ENCODE results near the gene ZNF554.

The ZNF554 gene

GRCh38 chr19:2777952-2778683 is 41.5 kb upstream of the ZNF554 start:
- no peak for TF ChIP-seq CTCF (conservative IDR thresholded peaks at IDR 0.05)
- no peak overlapping the region for H3K27ac ChIP-seq

GRCh38 chr19:2779121-2779740 is 40.4 kb upstream of the ZNF554 start:
- no peak overlapping the region for H3K27ac ChIP-seq
- no peak for TF ChIP-seq CTCF (conservative IDR thresholded peaks at IDR 0.05)

GRCh38 chr19:2780284-2780683 is 39.4 kb upstream of the ZNF554 start:
- TF ChIP-seq CTCF (conservative IDR thresholded peaks at IDR 0.05): no peak

GRCh38 chr19:2782329-2782935 is 37.2 kb upstream of the ZNF554 start:
- H3K27ac ChIP-seq: peak overlapping the region; percentile 83
- no peak for TF ChIP-seq CTCF (conservative IDR thresholded peaks at IDR 0.05)

More at GRCh38 chr19:2780284-2780683, 39.4 kb upstream of the ZNF554 start:
- H3K27ac ChIP-seq: no peak overlapping the region

- H3K27ac ChIP-seq: peak within 1 kb of the TSS; percentile 83
- peak; percentile 51 for TF ChIP-seq CTCF (conservative IDR thresholded peaks at IDR 0.05)
Measured at GRCh38 chr19:2782936-2783780, 36.5 kb upstream of the ZNF554 start, which contains the start of gene SGTA. Gene SGTA, minus strand, starts transcription at chr19:2783273. Its CDS starts 14,205 bp downstream, at chr19:2769068.

GRCh38 chr19:2783781-2784145 is 35.9 kb upstream of the ZNF554 start:
- TF ChIP-seq CTCF (conservative IDR thresholded peaks at IDR 0.05): no peak
- H3K27ac ChIP-seq: peak overlapping the region; percentile 83

Data from VCaP (cell line).